HG02943 (cell line): Measurements from ENCODE around the gene DNAH3.
A peak's percentile ranks its signal among the peaks of the same experiment; 100 is the strongest.
"Not testable (repeated sequence)": the region's sequence is repeated elsewhere in the genome, so short reads cannot be mapped to it uniquely, and the experiment has no call there.

Experiments used
- ATAC-seq: cut with Tn5 transposase; IDR thresholded peaks from one replicate; pipeline ENCODE4 v1.9.1; 2021; ENCODE audit warnings: mild to moderate bottlenecking, low read depth, moderate library complexity; ENCODE audit not compliant: unreplicated experiment

The DNAH3 gene

DNA sequence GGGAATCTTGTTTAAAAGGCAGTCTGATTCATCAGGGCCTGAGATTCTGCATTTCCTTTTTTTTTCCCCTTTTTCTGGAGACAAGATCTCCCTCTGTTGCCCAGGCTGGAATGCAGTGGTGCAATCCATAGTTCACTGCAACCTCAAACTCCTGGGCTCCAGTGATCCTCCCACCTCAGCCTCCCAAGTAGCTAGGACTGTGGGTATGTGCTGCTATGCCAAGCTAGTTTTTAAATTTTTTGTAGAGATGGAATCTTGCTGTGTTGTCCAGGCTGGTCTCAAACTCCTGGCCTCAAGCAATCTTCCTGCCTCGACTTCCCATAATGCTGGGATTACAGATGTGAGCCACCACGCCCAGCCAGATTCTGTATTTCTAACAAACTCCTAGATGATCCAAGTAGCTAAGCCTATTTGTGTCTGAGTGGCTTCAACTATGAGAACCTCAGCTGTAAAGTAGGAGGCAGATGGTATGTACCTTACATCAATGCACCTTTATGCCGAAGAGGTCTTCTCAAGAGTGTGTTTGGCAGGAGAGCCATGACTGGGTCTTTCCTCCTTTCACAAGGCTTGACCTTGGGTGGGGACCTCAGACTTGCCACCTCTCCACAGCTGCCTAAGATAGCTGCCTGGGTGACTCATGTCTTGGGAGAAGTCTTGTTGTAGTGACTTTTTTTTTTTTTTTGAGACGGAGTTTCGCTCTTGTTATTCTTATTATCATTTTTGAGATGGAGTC lies 18.8 kb upstream of the DNAH3 start:
- ATAC-seq, result no peak

- ATAC-seq, result no peak
Measured at GRCh38 chr16:21167929-21168602, 17.4 kb upstream of the DNAH3 start.

- no peak for ATAC-seq
Measured at GRCh38 chr16:21167360-21167759, 16.7 kb upstream of the DNAH3 start.

GRCh38 chr16:21166561-21166961 lies 15.9 kb upstream of the DNAH3 start:
- ATAC-seq, result no peak

DNA sequence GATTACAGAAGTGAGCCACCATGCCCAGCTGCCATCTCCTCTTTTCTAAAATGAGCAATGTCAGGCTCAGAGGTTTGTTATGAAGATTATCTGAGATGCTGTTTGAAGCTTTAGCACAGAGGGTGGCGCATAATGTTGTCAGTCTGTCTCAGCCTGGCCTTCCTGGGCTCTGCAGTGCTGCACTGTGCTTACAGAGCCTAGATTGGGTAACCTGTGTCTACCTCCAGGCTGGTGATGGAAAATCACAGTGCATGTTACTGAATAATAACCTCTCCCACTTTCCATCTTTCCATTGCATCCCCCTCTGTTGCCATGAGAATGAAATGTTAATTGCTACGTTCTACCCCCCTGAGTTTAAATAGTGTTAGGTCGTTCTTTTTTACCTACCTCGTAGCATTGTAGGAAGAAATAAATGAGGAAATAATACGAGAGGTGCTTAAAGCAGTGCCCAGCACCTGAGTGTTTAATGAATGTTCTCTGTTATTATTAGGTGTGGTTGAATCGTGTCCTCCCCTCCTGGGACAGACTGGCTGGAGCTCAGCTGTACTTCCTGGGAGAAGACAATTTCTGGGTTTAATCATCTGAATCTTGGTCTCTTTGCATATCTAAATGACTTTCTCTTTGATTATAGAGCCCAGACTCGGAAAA lies 14.0 kb upstream of the DNAH3 start:
- ATAC-seq, result no peak

DNA sequence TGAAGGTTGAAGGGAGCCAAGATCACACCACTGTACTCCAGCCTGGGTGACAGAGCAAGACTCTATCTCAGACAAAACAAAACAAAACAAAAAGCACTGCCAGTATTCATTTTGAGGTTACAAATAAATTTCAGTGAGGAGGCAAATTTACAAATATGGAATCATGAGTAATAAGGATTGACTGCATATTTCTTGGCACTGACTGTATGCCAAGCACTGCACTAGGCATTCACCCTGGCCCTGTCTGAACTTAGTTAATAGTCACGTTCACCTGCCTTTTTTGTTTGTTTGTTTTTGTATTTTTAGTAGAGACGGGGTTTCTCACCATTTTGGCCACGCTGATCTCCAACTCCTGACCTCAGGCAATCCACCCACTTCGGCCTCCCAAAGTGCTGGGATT lies 12.9 kb upstream of the DNAH3 start:
- no peak for ATAC-seq

- no peak for ATAC-seq
Measured at GRCh38 chr16:21162661-21163151, 12.1 kb upstream of the DNAH3 start.

DNA sequence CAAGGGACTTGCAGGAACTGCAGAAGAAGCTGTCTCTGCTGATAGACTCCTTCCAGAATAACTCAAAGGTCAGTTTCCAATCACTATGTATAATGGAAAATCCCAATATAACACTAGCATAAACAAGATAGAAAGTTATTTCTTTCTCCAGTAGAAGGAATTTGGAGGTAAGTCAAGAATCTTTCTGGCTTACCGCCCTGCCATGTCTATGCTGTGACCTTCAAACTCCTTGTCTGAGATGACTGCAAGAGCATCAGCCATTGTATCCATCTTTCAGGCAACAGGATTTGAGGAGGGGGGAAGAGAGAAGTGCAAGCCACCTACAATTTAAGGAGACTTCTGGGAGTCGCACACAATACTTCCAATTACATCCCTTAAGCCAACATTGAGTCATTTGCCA lies 10.6 kb upstream of the DNAH3 start:
- ATAC-seq, result no peak

DNA sequence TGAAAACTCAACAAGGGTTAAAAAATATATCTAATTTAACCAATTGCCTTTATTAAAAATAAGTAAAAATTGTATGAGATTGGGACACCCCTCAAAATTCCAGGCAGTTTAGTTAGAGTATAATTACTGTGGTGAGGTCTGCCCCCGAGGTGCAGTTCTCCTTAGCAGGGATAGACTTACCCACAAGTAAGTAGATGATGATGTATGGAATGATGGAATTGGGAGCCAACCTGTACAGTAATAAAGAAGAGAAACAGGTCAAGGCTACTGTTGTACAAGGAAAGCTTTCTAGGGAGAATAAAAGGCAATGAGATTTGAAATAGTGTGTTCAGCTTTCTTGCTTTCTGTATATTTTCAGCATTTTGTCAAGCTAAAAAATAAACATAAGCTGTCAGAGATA lies 9.6 kb upstream of the DNAH3 start:
- ATAC-seq, result no peak

- ATAC-seq, result no peak
Measured at GRCh38 chr16:21159281-21159951, 8.8 kb upstream of the DNAH3 start.

GRCh38 chr16:21158208-21159110 lies 7.8 kb upstream of the DNAH3 start, which contains the start of gene LDAF1:
Gene LDAF1, plus strand, starts transcription at chr16:21158674. Its CDS starts 2,509 bp downstream, at chr16:21161183.
- ATAC-seq, result peak; percentile 80

DNA sequence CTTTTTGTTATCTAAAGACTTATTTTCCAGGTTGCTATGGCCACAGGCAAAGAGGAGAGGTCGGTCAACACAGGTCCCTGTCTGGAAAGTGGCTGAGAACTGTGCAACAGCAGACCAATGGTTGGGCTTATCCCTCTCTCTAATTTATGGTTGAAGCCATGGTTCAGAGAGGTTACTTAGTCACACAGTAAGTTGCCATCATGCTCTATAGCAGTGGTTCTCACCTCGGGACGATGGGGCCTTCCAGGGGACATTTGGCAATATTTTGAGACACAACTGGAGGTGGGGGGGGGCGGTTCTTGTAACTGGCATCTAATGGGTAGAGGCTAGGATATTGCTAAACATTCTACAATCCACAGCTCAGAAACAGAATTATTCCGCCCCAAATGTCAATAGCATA lies 7.0 kb upstream of the DNAH3 start:
- ATAC-seq, result no peak

- ATAC-seq, result no peak
Measured at GRCh38 chr16:21156767-21157467, 6.3 kb upstream of the DNAH3 start.

DNA sequence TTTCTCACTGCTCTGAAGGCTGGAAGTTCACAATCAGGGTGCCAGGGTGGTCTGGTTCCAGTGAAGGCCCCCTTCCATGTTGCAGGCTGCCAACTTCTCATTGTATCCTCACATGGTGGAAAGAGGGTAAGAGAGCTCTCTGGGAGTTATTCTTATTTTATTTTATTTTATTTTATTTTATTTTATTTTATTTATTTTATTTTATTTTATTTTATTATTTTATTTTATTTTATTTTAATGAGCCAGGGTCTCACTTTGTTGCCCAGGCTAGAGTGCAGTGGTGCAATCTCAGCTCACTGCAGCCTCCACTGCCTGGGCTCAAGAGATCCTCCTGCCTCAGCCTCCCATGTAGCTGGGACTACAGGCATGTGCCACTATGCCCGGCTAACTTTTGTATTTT lies 5.4 kb upstream of the DNAH3 start:
- not testable (repeated sequence) for ATAC-seq

GRCh38 chr16:21153124-21153729 lies 2.6 kb upstream of the DNAH3 start:
- not testable (repeated sequence) for ATAC-seq

GRCh38 chr16:21152160-21153030 lies 1.7 kb upstream of the DNAH3 start:
- ATAC-seq, result not testable (repeated sequence)

- no peak for ATAC-seq
Measured at GRCh38 chr16:21145738-21146137, 4.9 kb downstream of the DNAH3 start.

- no peak for ATAC-seq
Measured at GRCh38 chr16:21134053-21134452, 16.6 kb downstream of the DNAH3 start.
